Transverse colon (tissue), 4 donors: ENCODE results near the gene AGAP1. TPM values are rescaled to one million over a fixed set of nuclear protein-coding genes. Genes with fewer than 3 reads are reported as not detected.

Experiments
- DNase-seq: peaks from one replicate; pipeline ENCODE4 v3.0.0-alpha.2; 2019
- H3K27ac ChIP-seq, 4 donors: fragments of 200-600 bp; sonication (generic); 2 replicates each; pipeline ENCODE4 v1.5.1; 2016 to 2018; ENCODE audit warnings: inconsistent platforms in 4 of 4
- H3K27me3 ChIP-seq: fragments of 200-600 bp; sonication (generic); 2 replicates; pipeline ENCODE4 v1.5.1; 2017; ENCODE audit warnings: inconsistent platforms
- H3K36me3 ChIP-seq, 4 donors: fragments of 200-600 bp; sonication (generic); 2 replicates each; pipeline ENCODE4 v1.5.1; 2017 to 2019; ENCODE audit warnings: inconsistent platforms in 4 of 4
- H3K4me1 ChIP-seq, 4 donors: fragments of 200-600 bp; sonication (generic); 2 replicates each; pipeline ENCODE4 v1.5.1; 2017 to 2020; ENCODE audit warnings: inconsistent platforms in 4 of 4
- H3K4me3 ChIP-seq, 4 donors: fragments of 200-600 bp; sonication (generic); 1 replicate in 1 of 4; 2 replicates in 3 of 4; pipeline versions ENCODE4 v1.5.1 to v1.6.1; 2017 to 2019; ENCODE audit warnings: inconsistent platforms in 4 of 4
- H3K9me3 ChIP-seq, 2 donors: fragments of 200-600 bp; sonication (generic); 2 replicates each; pipeline ENCODE4 v1.5.1; 2017 to 2019; ENCODE audit warnings: inconsistent platforms in 2 of 2
- CTCF ChIP-seq, 5 experiments: fragments of 200-600 bp in 3 of 5; fragments of 450-650 bp in 2 of 5; sonication (generic) in 3 of 5; IDR thresholded peaks; 1 replicate in 2 of 5; 2 replicates in 3 of 5; pipeline ENCODE4 v1.5.1; 2016 to 2017; ENCODE audit warnings: antibody characterized with exemption in 5 of 5, inconsistent platforms in 3 of 5, mild to moderate bottlenecking in 2 of 5, moderate library complexity in 1 of 5
- EP300 ChIP-seq: sonication (generic); formaldehyde crosslinking; IDR thresholded peaks from one replicate; pipeline ENCODE4 v1.6.1; 2017; ENCODE audit warnings: antibody characterized with exemption, low read depth
- POLR2A ChIP-seq: fragments of 450-650 bp; IDR thresholded peaks from one replicate; pipeline ENCODE4 v1.6.1; 2016; ENCODE audit warnings: antibody characterized with exemption, mild to moderate bottlenecking, moderate library complexity
- POLR2AphosphoS5 ChIP-seq, 3 donors: sonication (generic); formaldehyde crosslinking; IDR thresholded peaks; one replicate each; pipeline ENCODE4 v1.6.1; 2016; ENCODE audit warnings: antibody characterized with exemption in 3 of 3
- WGBS, 2 donors: methylation state at CpG; one replicate each; pipeline ENCODE4 v1.1.5; 2018; ENCODE audit warnings: low coverage in 1 of 2; 5-methylcytosine and 5-hydroxymethylcytosine counted together
- in situ Hi-C, 4 donors: fragments of 200-750 bp; cut with MboI; loops; one replicate each; pipeline versions ENCODE4 v1.15.0 to v1.15.1; 2017; ENCODE audit warnings: low sequenced_read_pairs in 3 of 4, low pct_ligation_motif_present in 1 of 4, low pct_unique_long_range_greater_than_20kb in 1 of 4
- intact Hi-C: fragments of 100-400 bp; cut with DNase I; formaldehyde crosslinking; loops from one replicate; pipeline ENCODE4 v1.15.1; 2023; ENCODE audit warnings: low total_unique reads
- total RNA-seq, 4 donors: library from RNA; depleted of rRNA; stranded (reverse); fragments of >200 nt; gene quantifications; one replicate each; pipeline ENCODE4 v1.1.0, GENCODE V29; 2016

The AGAP1 gene
- total RNA-seq, 4 donors from 2014 or later: 56.1 to 96.9 (median 71.2) TPM

GRCh38 chr2:235570966-235571692 is 77.3 kb downstream of the AGAP1 start:
- no peaks in the 10 kb centered on the region for H3K27me3 ChIP-seq

GRCh38 chr2:235572592-235572991 is 78.7 kb downstream of the AGAP1 start:
- H3K27ac ChIP-seq: no peak overlapping the region
- intact Hi-C loops (no loop called here), in situ Hi-C loops (no loop called here)
- H3K27me3 ChIP-seq: no peaks in the 10 kb centered on the region
- WGBS, 2 donors: 85% methylated on average over 7 of the region's 7 CpGs; no CpG with 5 or more reads in 1 of the 2 donors
- no peaks in the 10 kb centered on the region for H3K36me3 ChIP-seq
- no peak overlapping the region for H3K4me3 ChIP-seq
- no peak for TF ChIP-seq POLR2AphosphoS5 (IDR thresholded peaks at IDR 0.05)
- TF ChIP-seq CTCF (IDR thresholded peaks at IDR 0.05): no peak
- no peak for TF ChIP-seq EP300
- TF ChIP-seq POLR2A: no peak
- H3K9me3 ChIP-seq: peaks cover 0 to 7% of the 10 kb centered on the region in 2 donors
- no peak for DNase-seq
- peaks cover 0 to 7% (median 3%) of the 10 kb centered on the region in 4 donors for H3K4me1 ChIP-seq

More at GRCh38 chr2:235570966-235571692, 77.3 kb downstream of the AGAP1 start:
- 79 to 86% methylated on average over 4 to 9 of the region's 9 CpGs for WGBS, 2 donors
- no peak overlapping the region for H3K4me3 ChIP-seq
- H3K27ac ChIP-seq: no peak overlapping the region
- peaks cover 0 to 7% (median 3%) of the 10 kb centered on the region in 4 donors for H3K4me1 ChIP-seq
- intact Hi-C loops: no loop called here
- TF ChIP-seq POLR2A (no peak), EP300 (no peak), POLR2AphosphoS5 (IDR thresholded peaks at IDR 0.05) (no peak), CTCF (IDR thresholded peaks at IDR 0.05) (no peak)
- H3K9me3 ChIP-seq: peaks cover 0 to 7% of the 10 kb centered on the region in 2 donors
- no peak for DNase-seq
- no peaks in the 10 kb centered on the region for H3K36me3 ChIP-seq
- in situ Hi-C loops: no loop called here

- WGBS, 2 donors: 74 to 91% methylated on average over 4 to 12 of the region's 12 CpGs
- no peaks in the 10 kb centered on the region for H3K27me3 ChIP-seq
- intact Hi-C loops: no loop called here
Observed at GRCh38 chr2:235573331-235574221, 79.7 kb downstream of the AGAP1 start.

More at GRCh38 chr2:235573331-235574221, 79.7 kb downstream of the AGAP1 start:
- Histone ChIP-seq H3K4me3 (no peak overlapping the region), H3K9me3 (peaks cover 0 to 4% of the 10 kb centered on the region in 2 donors), H3K4me1 (peaks cover 0 to 7% (median 3%) of the 10 kb centered on the region in 4 donors), H3K36me3 (no peaks in the 10 kb centered on the region), H3K27ac (no peak overlapping the region)
- in situ Hi-C loops: no loop called here
- TF ChIP-seq POLR2AphosphoS5 (IDR thresholded peaks at IDR 0.05): no peak
- TF ChIP-seq CTCF (IDR thresholded peaks at IDR 0.05): no peak
- no peak for TF ChIP-seq POLR2A
- TF ChIP-seq EP300: no peak
- DNase-seq: no peak
